Stimulated activated CD8-positive, alpha-beta memory T cell treated with anti-CD3 and anti-CD28 coated beads, Interleukin-7, amount 100 ng/mL, for 24 hours (primary cell): Measurements from ENCODE around the gene ABCB1.
"Not testable (repeated sequence)": the region's sequence is repeated elsewhere in the genome, so short reads cannot be mapped to it uniquely, and the experiment has no call there.

Experiments
- DNase-seq: peaks from one replicate; pipeline ENCODE4 v3.0.0-alpha.2; 2020; ENCODE audit warnings: low read depth

Gene ABCB1

GRCh38 chr7:87575521-87575920 lies 25.2 kb downstream of the ABCB1 start:
- no peak for DNase-seq

GRCh38 chr7:87574630-87575029 lies 26.1 kb downstream of the ABCB1 start:
- DNase-seq = no peak

- not testable (repeated sequence) for DNase-seq
Observed at GRCh38 chr7:87572513-87572912, 28.2 kb downstream of the ABCB1 start.

GRCh38 chr7:87570178-87570577 lies 30.5 kb downstream of the ABCB1 start:
- DNase-seq = no peak

- DNase-seq = no peak
Observed at GRCh38 chr7:87567052-87567451, 33.6 kb downstream of the ABCB1 start.

- DNase-seq = no peak
Observed at GRCh38 chr7:87566311-87566900, 34.3 kb downstream of the ABCB1 start.

GRCh38 chr7:87565877-87566276 lies 34.8 kb downstream of the ABCB1 start:
- no peak for DNase-seq

- no peak for DNase-seq
Observed at GRCh38 chr7:87564296-87564963, 36.3 kb downstream of the ABCB1 start.

GRCh38 chr7:87561702-87562101 lies 39.0 kb downstream of the ABCB1 start:
- DNase-seq = no peak

- no peak for DNase-seq
Observed at GRCh38 chr7:87561102-87561501, 39.6 kb downstream of the ABCB1 start.

- no peak for DNase-seq
Observed at GRCh38 chr7:87552351-87552900, 48.3 kb downstream of the ABCB1 start.

GRCh38 chr7:87548123-87548919 lies 52.4 kb downstream of the ABCB1 start:
- DNase-seq = no peak

- DNase-seq = no peak
Observed at GRCh38 chr7:87545760-87546159, 54.9 kb downstream of the ABCB1 start.

GRCh38 chr7:87543623-87544022 lies 57.1 kb downstream of the ABCB1 start:
- DNase-seq = no peak

GRCh38 chr7:87541648-87542047 lies 59.0 kb downstream of the ABCB1 start:
- DNase-seq = no peak

GRCh38 chr7:87538052-87538451 lies 62.6 kb downstream of the ABCB1 start:
- DNase-seq = no peak

GRCh38 chr7:87534072-87534471 lies 66.6 kb downstream of the ABCB1 start:
- no peak for DNase-seq

GRCh38 chr7:87530126-87530525 lies 70.6 kb downstream of the ABCB1 start:
- no peak for DNase-seq

GRCh38 chr7:87528730-87529129 lies 72.0 kb downstream of the ABCB1 start:
- no peak for DNase-seq

- no peak for DNase-seq
Observed at GRCh38 chr7:87518735-87519134, 81.9 kb downstream of the ABCB1 start.

- no peak for DNase-seq
Observed at GRCh38 chr7:87517891-87518290, 82.8 kb downstream of the ABCB1 start.

GRCh38 chr7:87517136-87517815 lies 83.4 kb downstream of the ABCB1 start:
- no peak for DNase-seq
